RWPE2 (cell line): Measurements from ENCODE around the gene CHD9.

Experiments
- ATAC-seq: fragments of 200-7000 bp; cut with Tn5 transposase; 3 replicates; pipeline ENCODE4 v1.9.1; 2021; ENCODE audit warnings: low read depth
- DNase-seq: peaks from one replicate; pipeline ENCODE4 v3.0.0-alpha.2; 2020; ENCODE audit warnings: low spot score
- H3K27ac ChIP-seq: fragments of 450-650 bp; 2 replicates; pipeline ENCODE4 v1.5.1; 2017; ENCODE audit warnings: mild to moderate bottlenecking; ENCODE audit not compliant: poor library complexity, severe bottlenecking
- H3K27me3 ChIP-seq: fragments of 250-450 bp; sonication (Bioruptor Pico); 2 replicates; pipeline ENCODE4 v1.5.1; 2021; ENCODE audit warnings: mild to moderate bottlenecking, moderate library complexity; ENCODE audit not compliant: insufficient read depth, poor library complexity, severe bottlenecking
- H3K36me3 ChIP-seq: fragments of 250-450 bp; sonication (Bioruptor Pico); 2 replicates; pipeline ENCODE4 v1.5.1; 2020; ENCODE audit warnings: low read depth, mild to moderate bottlenecking, moderate library complexity
- H3K4me1 ChIP-seq: fragments of 250-450 bp; sonication (Bioruptor Pico); 2 replicates; pipeline ENCODE4 v1.5.1; 2021; ENCODE audit warnings: mild to moderate bottlenecking, moderate library complexity; ENCODE audit not compliant: insufficient read depth, poor library complexity, severe bottlenecking
- H3K4me3 ChIP-seq: fragments of 250-450 bp; sonication (Bioruptor Pico); 2 replicates; pipeline ENCODE4 v1.5.1; 2021; ENCODE audit warnings: mild to moderate bottlenecking, moderate library complexity; ENCODE audit not compliant: severe bottlenecking
- H3K9me3 ChIP-seq: fragments of 250-450 bp; sonication (Bioruptor Pico); 2 replicates; pipeline ENCODE4 v1.5.1; 2021; ENCODE audit warnings: mild to moderate bottlenecking, moderate library complexity; ENCODE audit not compliant: severe bottlenecking
- CTCF ChIP-seq: fragments of 450-650 bp; IDR thresholded peaks from one replicate; pipeline ENCODE4 v1.5.1; 2017; ENCODE audit warnings: mild to moderate bottlenecking, moderate library complexity; ENCODE audit not compliant: poor library complexity, severe bottlenecking

Gene CHD9

DNA sequence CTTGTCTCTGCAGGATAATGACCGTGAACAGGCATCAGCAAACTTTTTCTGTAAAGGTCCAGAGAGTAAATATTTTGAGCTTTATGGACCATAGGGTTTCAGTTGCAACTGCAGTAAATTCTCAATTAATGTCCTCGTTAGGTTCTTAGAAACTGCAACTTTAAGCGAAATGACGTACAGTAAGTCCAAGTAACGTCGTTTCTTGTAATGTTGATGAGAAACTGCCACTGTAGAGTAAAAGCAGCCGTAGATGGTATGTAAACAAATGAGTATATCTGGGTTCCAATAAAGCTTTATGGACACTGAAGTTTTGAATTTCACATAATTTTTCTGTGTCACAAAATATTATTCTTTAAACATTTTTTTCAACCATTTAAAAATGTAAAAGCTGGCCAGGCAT, 4.9 kb downstream of the CHD9 start:
- Histone ChIP-seq H3K4me1 (peaks cover 10% of the 10 kb centered on the region), H3K36me3 (no peaks in the 10 kb centered on the region), H3K9me3 (no peaks in the 10 kb centered on the region), H3K27me3 (no peaks in the 10 kb centered on the region), H3K27ac (no peak overlapping the region), H3K4me3 (no peak overlapping the region)
- no peak for ATAC-seq
- no peak for TF ChIP-seq CTCF
- DNase-seq = no peak

DNA sequence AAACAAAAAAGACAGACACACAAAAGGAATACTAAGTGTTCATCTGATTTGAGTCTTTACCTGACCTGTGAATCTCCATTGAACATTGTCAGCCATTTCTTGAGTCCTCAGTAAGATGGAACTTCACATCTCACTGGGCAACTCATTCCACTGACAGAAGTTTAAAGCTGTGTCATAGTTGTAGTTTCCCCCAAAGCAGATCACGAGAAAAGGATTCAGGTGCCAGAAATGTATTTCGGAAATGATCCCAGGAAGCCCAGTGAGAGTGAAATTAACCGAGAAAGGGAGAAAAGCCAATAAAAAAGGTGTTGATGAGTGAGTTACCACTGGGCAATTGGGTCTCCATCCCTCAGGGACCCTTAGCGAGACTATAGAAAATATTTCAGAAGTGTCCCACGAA, 6.5 kb downstream of the CHD9 start:
- no peak for ATAC-seq
- peaks cover 4% of the 10 kb centered on the region for H3K4me1 ChIP-seq
- no peak for TF ChIP-seq CTCF
- H3K36me3 ChIP-seq = no peaks in the 10 kb centered on the region
- no peak overlapping the region for H3K4me3 ChIP-seq
- H3K27me3 ChIP-seq = no peaks in the 10 kb centered on the region
- no peak overlapping the region for H3K27ac ChIP-seq
- H3K9me3 ChIP-seq = no peaks in the 10 kb centered on the region
- DNase-seq = no peak

DNA sequence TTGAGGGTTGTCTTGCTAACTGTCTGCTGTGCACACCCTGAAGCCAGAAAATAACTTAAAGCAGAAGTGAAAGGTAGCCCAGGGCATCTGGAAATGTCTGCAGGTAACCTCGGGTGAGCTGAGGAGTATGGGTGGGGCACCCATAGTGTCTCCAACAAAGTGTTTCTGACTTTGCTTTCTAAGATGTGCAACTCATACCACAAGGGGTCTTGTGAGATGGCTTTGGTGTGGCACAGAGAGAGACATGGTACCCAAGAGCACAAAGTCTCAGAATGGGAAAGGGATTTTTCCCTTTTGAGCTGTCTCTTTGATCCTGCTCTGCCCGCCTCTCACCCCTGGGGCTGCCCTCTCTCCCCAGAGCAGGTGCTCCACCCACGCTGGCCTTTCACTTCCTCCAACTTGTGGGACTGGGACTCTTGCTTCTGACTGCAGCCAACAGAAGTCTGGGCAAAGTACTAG, 6.9 kb downstream of the CHD9 start:
- H3K4me1 ChIP-seq = no peaks in the 10 kb centered on the region
- no peak for DNase-seq
- no peaks in the 10 kb centered on the region for H3K27me3 ChIP-seq
- H3K27ac ChIP-seq = no peak overlapping the region
- no peaks in the 10 kb centered on the region for H3K36me3 ChIP-seq
- H3K9me3 ChIP-seq = no peaks in the 10 kb centered on the region
- no peak overlapping the region for H3K4me3 ChIP-seq
- ATAC-seq = no peak; the same call in 2 of the 3 replicates
- TF ChIP-seq CTCF = no peak

GRCh38 chr16:53064081-53064578, 9.3 kb downstream of the CHD9 start:
- Histone ChIP-seq H3K27me3 (no peaks in the 10 kb centered on the region), H3K4me3 (no peak overlapping the region), H3K9me3 (no peaks in the 10 kb centered on the region), H3K36me3 (peaks cover 21% of the 10 kb centered on the region), H3K27ac (no peak overlapping the region), H3K4me1 (no peaks in the 10 kb centered on the region)
- no peak for TF ChIP-seq CTCF
- ATAC-seq = no peak
- DNase-seq = no peak

DNA sequence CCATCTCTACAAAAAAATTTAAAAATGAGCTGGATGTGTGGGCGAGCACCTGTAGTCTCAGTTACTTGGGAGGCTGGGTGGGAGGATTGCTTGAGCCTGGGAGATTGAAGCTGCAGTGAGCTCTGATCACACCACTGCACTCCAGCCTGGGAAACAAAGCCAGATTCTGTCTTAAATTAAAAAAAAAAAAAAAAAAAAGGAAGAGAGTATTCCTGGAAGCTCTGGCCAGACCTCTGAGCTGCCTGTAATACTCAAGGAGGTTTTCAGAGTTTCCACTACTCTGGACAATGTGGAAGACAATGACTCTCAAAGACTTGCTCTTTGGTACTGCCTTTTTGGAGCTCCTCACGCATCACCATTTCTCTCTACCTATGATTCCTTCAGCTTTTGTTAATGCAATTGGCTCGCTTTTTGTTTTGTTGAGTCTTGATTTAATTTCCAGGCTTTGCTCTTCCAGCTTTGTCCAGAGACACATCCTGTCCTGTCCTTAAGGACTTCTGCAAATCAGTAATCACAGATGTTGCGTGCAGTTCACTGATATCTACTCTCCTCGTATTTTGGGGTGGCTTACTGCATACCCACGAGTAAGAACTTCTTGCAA, 10.8 kb downstream of the CHD9 start:
- DNase-seq (no peak), ATAC-seq (no peak)
- Histone ChIP-seq H3K9me3 (no peaks in the 10 kb centered on the region), H3K27ac (no peak overlapping the region), H3K36me3 (peaks cover 26% of the 10 kb centered on the region), H3K27me3 (no peaks in the 10 kb centered on the region), H3K4me3 (no peak overlapping the region), H3K4me1 (no peaks in the 10 kb centered on the region)
- TF ChIP-seq CTCF = no peak
